ENCODE measurements around the gene PRIMA1. TPM values are rescaled to one million over a fixed set of nuclear protein-coding genes. Genes with fewer than 3 reads are reported as not detected.

The PRIMA1 gene
- polyA plus RNA-seq, 1 donor: 3.2 TPM

DNA sequence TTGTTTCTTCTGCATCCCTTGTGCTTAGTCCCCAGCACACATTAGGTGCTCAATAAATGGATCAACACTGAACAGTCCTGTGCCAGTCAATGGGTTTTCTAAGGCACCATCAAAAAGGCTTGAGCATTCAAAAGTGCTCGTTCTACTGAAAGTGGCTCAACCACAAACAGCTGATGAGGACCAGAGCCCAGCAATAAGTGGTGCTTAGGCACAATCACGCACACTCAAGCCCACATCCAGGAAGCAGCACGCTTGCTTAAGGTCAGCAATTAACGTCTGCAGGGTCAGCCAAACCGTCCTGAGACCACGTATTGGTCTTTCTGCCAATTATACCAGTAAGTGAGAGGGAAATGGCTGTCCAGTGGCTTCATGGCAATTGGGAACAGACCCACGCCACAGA, 56.5 kb downstream of the PRIMA1 start:
- DNase-seq: no peak

DNA sequence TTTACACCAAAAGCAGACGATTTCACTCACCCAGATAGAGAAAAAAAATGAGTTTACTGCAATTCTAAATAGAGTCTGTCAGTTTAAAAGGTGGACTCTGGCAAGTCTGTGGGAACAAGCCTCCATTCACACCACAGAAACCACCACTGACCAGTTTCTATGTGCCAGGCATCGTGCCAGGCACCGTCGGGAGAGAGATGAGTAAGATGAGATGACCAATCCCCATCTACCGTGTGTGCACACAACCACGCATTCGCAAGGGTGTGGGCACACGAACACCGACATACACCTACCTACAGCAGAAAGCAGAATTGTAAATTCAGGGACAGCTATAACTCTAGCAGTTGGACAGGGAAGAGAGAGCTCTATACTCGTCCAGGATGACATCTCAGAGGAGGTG, 58.3 kb downstream of the PRIMA1 start:
- DNase-seq: no peak

DNA sequence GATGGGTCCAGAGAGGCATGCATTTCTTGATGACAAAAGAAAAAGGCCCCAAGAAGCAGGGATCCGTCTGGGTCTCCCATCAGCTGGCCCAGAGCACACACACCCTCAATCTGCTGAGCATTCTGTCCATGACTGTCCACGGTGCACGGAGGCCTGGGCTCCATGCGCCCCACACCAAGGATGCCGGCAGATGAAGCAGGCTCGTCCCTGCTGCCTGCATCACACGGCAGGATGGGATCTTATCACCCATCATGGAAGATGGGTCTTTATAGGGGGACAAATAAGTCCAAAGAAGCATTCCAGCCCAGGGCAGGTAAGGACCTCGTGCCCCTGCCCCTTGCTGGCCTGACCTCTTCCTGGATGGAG, 59.7 kb downstream of the PRIMA1 start:
- no peak for DNase-seq

DNA sequence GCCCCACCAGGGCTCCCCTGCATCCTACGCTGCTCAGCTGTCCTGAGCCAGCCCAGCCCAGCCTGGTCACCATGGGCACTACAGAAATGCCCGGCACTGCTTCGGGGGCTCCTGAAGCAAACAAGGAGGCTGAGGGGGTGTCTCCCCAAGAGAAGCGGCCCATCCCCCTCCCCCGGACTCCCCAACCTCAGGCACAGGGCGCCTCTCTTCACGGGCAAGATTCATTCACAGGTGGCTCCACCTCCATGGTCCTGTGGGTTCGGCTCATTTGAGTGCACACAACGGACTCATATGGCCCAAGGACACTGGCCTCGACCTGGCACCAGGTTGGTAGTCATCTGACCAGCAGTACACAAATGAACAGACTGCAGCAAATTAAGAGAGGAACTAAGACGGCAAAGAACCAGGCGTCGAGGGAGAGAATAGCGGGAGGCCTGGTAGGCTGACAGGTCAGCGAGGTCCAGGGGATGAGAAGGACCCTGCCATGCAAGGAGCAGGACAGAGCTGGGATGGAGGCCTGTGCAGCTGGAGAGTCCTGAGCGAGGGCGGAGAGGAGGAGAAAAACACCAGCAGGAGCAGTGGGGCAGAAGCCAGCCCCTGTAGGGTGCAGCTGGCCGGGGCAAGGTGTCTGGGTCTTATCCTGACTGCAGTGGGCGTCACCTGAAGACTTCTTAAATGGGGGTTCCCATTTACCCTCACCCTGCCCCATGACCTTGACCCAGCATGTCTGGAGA, 60.2 kb downstream of the PRIMA1 start:
- DNase-seq: no peak

DNA sequence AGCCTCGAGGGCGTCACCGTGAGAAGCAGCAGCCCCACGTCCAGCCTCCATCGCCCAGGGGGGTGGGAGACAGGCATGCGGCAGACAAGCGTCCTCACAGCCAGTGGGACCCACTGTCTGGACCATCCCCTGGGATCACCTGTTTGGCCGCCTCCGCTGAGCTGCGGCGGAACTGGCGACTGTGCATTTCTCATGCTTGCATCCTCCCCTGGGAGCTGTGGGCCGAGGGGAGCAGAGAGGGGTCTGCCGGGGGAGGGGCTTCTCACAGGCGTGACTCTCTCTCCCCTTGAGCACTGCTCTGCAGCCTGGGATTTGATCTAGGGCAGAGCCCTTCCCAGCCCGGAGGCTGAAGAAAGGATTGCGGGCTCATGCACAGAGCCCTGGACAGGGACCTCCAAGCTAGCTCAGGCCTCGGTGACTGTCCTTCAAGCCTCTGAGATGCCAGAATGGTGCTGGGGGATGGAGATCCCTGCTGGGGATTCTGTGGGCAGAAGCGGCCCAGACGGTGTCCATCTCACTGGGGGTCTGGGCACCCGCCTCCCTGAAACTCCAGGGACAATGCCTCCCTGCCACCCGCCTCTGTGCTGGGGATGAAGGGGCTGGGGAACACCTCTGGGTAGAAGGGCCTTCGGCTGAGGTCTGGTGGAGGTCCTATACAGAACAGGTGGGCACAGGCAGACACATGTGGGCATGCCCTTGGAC, 61.1 kb downstream of the PRIMA1 start:
- DNase-seq: no peak

DNA sequence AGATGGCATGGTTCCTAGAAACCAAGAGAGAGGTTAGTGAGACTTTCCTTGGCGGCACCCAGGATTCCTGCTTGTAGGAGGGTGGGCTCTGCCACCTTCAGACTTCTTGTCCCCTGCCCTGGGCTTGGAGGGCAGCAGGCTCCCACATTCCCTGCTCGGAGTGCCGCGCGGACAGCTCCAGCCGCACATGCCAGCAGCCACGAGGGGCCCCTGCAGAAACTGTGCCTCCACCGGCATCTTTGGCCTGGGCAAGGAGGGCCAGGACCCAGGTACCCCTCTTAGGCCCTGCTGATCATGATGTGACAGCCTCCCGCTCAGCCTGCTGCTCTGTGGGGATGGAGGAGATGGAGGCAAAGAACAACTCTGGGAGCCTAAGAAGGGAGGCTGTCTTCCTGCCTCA, 62.3 kb downstream of the PRIMA1 start:
- DNase-seq: no peak

DNA sequence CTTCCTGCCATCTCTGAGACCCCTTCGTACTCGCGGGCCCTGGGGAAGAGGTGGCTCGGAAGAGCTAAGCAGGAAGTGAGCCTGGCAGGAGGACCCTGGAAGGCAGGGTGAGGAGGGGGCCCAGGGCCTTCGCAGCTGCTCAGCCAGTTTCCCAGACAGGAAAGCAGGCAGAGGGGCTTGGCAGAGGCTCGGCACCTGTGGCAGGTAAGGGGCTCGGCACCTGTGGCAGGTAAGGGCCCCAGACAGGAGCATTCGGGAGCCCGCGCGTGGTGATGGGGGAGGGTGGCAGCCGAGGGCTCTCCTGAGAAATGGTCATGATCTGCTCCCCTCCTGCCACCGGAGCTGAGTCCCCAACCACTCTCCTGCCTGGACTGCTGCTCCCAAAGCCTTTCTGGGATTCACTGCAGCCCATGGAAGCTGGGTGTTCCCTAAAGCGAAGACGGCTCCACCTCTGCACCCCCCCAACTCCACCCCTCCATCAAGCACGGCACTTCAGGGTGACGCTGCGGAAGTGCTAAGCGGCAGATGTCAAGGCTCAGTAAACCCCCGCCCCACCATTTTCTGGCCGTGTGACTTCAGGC, 63.2 kb downstream of the PRIMA1 start:
- DNase-seq: no peak

DNA sequence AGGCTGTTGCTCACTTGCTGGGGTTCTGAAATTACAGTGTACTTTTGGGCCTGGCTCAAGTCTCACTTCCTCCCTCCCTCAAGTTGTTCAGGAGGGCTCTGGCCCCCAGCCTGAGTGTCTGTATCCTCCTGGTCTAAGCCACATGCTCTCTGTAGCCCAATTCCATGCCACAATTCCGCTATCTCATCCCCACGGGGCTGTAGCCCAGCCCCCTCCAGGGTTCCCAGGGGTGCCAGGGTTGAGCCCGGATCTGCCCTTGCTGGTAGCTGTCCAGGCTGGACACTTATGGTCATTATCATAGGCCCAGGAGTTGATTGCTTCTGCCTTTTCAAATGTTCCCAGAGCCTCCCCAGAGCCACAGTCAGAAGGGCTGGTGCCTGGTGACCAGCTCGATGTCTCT, 65.3 kb downstream of the PRIMA1 start:
- DNase-seq: no peak

DNA sequence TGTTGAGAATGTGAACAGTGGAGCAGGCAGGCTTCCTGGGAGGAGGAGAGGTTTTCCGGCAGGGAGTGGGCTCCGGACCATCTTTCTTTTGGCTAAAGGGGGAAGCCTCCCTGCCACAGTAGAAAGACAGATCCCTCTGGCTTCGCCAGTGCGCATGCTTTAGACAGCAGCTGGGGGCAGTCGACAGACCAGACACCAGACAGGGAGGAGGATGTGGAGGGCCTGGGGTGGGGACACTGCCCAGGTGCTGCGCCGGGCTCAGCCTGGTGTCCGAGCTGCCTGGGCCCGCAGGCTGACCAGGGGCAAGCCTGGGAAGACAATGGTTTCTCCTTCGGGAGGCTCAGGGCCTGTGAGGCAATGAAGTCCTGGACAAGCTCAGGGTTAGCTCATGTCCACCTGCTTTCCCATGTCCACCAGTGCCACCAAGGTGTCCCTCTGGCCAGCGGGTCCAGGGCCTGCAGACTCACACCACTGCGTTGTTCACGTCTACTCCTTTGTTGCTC, 67.3 kb downstream of the PRIMA1 start:
- DNase-seq: no peak

DNA sequence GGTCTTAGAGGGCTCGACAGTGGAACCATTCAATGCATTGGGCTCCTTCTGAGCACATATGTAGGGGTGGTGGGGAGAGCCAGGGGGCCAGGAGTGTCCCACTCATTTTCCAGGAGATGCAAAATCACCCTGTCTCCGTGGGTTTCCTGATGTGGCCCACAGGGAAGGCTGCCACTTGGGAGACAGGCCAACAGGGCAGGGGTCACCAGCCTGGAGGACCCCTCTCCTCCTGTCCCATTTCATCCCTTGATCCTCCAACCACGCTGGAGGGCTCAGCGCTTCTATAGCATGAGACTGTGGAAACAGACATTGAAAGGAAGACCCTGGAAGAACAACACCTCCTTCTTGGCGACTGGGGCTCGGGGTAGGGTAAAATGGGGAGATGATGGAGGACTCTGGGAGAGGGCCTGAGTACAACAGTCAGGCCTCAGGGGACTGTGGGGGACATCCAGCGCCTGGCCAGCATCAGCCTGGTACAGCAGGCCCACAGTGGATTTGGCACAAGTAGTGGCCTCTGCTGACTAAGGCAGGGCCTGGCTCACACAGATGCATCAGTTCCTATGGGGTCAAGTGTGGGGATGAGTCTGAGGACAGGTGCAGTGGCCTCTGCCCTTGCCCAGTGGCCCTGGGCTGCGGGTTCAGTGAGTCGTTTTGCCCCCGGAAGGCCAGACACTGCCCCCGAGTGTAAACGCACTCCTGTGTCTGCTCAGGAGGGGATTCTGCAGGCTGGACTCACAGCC, 68.0 kb downstream of the PRIMA1 start:
- no peak for DNase-seq

DNA sequence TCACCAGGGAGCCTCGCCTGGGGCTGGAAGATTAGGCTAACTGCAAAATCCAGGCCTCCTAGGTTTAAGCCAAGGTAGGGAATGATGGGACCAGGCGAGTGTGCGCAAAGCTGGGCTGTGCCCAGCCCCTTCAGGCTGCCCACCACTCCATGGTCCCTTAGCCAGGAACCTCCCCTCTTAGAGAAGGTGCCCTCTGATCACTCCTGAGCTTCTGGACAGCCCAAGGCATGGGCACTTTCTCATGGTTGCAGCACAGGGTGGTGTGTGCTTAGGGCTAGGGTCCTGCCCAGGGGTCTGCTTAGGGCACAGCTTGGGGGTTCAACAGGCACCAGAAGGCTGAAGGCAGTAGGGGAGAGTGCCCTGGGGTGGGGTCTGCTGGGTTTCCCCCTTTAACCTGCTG, 69.0 kb downstream of the PRIMA1 start:
- no peak for DNase-seq

DNA sequence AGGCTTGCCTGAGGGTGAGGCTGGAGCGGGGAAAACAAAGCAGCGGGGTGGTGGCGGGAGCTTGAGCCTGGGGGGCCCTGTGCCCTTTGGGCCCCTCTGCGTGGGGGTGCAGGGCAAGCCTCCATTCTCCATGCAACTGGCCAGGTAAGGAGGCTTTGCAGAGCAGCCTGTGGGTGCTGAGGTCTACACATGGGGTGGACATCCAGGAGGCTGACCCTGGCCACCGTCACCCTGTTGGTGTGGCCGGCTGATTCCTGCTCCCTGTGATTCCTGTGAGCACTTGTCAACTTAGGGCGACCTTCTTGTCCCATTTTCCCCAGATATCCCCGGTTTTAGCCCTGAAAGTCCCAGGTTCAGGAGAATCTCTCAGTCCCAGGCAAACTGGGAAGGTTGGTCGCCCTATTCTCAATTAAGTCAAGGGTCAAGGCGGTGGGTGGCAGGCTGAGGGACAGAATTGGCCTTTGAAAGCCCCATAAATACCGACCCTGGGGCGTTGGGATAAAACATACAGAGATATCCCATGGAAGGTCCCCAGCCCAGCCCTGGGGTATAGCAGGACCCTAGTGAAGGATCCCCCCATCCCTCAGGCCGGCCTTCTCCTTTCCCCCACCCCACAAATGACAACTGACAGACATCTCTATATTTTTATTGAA, 70.5 kb downstream of the PRIMA1 start:
- no peak for DNase-seq

DNA sequence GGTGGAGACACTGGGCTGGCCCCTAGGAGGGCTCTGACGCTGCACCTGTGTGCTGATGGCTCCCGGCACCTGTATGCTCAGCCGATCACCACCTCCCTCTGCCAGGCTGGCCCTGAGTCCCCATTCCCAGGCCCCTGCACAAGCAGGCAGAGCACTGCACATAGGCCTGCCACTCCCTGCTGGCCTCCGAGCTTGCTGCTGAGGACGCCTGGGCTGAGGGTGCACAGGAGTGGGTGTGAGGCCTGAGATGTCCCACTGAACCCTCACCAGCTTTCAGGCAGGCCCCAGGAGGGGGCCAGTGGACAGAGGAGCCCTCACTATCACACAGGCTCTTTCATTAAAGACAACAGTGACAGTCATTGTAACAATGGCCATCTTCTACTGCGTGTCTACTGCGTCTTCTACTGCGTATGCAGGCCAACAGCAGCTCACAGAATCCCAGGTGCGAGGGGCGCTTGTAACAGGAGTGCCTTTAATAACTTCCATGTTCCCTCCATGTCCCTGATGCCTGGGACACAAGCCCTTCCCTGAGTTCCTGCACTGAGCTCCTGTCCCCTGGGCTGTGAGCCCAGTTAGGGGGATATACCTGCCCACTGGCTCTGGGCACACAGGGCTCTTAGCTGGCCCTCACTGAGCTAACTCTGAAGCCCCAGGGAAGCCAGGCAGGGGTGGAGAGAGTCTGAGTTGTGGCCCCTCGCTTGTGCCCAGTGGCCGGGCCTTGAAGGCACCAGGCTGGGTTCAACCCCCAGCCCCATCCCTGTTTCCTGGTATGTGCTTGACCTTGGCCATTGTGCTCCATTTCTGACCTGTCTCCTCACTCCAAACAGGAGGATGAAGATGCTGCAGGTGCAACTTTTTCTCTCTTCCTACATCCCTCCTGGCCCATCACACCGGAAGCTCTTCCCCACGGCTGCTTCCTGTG, 71.3 kb downstream of the PRIMA1 start:
- no peak for DNase-seq

DNA sequence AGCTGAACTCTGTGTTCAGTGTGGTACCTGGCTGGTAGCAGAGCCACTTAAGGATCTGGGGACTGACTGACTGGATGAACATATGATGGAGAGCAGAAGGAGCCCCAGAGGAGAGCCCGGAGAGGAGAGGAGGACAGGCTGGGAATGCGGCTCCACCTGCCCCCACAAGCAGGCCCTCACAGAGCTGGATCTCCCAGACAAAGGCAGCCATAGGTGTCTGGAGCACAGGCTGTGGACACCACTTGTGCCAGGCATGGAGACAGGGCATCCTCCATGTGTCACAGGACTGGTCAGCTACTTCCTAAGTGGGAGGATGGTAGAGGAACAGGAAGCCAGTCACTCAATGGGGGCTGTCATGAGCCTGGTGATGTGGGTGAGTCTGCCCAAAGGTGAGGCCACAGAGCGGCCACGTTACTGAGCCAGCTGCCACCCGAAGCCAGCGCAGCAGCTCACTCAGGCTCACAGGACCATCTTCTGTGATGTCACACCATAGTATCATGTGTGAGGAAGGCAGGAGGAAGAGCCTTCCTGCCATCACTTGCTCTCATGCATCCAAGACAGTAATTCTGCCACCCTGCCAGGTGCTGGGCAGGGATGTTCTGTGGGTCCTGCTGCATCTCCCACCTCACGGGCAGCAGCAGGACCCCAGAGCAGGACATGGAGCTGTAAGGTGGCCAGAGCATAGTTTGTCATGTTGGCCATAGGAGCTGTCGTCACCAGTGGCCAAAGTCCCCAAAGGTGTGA, 72.1 kb downstream of the PRIMA1 start:
- DNase-seq: no peak

DNA sequence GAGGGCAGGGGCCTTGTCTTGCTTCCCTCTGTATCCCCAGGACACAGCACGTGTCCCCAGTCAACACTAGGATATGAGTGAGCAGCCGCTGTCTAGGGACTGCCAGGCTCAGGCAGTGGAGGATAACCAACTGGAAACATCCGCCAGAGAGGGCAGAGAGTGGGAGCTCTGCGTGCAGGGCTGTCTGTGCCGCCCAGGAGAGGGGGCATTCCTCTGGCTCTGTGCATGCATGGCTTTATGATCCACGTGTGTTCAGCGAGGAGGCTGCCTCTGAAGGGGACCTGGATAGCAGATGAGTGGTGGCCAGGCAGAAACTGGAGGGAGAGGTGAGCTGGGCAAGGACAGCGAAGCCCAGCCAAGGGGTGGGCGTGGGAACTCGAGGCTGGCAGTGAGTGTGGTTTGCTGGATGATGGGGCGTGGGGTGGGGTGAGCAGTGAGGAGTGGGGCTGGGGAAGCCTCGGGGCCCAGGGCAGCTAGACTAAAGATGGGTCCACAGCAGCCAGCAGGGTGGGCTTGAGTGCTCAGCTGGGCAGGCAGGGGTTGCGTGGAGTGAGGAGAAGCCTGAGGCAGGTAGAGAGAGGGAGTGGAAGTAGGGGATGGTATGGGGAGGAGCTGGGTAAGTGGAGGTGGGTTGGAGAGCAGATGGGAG, 72.9 kb downstream of the PRIMA1 start:
- no peak for DNase-seq

DNA sequence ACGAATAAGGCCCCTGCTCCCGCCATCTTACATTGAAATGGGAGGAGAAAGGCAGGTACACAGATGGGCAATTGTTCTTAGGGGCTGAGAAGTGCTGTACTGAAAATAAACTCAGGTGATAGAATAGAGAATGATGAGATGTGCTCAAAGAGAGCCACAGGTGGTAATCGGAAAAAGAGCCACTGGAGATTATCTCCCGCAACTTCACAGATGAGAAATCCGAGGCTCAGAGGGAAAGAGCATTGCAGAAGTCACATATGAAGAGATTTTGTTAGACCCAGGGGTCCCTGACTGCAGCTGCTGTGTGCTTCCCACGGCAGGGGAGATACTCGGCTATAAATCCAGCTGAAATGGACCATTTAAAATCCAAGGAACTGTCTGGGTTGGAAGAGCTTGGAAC, 73.7 kb downstream of the PRIMA1 start:
- no peak for DNase-seq

DNA sequence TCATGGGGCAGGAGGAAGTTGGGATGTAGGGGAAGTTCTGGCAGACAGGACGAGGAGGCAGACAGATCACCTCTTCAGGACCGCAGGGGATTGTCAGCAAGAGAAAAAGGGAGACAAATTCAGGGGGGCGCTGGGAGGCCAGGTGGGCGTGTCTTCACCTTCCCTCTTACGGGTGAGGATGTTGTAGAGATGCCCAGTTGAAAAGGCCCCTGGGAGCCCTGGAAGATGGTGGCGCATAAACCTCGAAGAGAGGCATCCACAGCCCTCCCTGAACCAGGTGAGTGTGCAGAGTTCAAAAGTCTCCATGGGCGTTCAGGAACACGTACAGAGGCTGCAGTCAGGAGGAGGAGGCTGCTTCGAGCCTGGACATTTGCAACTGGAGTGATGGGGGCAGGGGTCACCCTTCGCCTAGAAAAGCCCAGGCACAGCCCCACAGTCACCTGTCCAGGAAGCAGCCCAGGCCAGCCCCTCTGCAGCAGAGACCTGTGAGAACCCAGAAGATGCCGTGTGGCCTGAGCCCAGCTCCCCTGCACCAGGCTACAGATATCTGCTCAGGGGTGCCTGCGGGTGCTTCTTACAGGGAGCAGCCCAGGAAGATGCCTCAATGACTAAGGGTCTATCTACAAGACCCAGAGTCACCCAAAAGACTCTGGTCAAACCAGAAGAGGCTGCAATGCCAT, 74.4 kb downstream of the PRIMA1 start:
- DNase-seq: no peak

DNA sequence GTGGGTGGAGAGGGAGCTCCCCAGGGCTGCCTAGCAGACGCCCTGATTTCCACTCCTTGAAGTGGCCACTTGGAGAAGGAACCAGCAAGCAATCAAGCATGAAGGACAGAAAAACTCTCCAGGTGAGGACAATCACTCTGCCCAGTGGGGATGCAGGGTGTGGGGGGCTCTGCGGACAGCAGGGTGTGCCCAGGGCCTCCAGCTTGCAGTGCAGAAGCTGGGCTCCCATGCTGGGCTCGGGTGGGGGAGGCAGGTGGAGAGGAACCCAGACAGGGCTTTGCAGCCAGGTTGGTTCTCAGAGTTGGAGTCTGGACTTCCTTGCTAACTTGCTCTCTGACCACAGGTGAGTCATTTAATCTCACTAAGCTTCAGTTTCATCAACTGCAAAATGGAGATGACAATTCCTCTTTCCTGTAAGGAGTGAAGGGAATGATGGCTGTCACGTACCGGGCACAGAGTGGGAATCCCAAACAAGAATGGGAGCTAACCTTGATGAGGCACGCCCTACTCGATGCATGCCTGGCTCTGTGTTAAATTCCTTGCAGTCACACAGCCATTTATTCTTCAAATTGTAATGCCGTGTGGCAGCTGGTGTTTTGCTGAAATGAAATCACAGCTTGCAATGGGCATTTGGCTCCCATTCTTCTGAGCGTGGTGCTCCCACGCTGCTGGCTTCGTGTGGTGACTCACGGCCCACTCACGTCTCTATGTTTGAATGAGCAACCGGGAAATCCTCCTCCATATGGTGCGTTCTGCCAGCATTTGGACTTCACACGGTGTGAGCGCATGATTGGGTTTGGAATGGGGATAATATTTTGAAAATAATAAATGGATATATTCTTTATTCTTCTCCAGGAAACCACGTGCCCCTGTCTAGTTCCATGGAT, 75.2 kb downstream of the PRIMA1 start:
- DNase-seq: no peak
